Retina (tissue), 1 donor: ENCODE data around the gene CPN2.

ENCODE experiments used
- DNase-seq: peaks from one replicate; pipeline ENCODE4 v3.0.0-alpha.2; 2016

CPN2 gene

DNA sequence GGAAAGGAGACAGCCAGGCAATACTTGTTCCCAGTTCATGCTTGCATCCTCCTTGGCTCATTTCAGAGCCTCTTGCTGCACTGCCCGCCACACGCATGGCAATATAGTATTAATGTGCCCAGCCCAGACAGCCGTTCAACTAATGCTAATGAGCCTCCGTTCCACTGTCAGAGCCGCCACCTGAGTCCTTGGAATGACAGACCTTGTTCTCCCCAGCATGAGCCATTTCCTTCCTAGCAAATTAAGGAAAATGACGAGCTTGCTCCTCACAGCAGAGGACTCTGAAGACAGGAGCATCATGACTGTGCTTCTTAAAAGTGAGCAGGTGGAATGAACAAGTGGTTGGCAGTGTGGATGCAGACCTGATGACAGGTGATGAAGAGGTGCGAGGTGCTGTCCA lies 29.2 kb upstream of the CPN2 start:
- DNase-seq, result no peak

GRCh38 chr3:194379651-194380050 lies 28.5 kb upstream of the CPN2 start:
- no peak for DNase-seq

DNA sequence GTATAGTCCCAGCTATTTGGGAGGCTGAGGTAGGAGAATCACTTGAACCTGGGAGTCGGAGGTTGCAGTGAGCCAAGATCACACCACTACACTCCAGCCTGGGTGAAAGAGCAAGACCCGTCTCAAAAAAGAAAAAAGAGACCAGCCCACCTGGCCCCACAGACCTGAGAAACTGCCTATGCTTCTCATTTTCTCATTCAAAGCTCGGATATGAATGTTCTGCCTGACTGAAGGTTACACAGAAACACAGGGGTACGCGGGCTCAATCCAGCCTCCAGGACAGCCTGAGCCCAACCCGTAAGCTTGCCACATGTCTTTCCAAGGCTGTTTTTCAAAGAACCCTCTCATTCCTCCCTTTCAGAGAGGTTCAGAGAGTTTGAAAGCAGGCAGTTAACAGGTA lies 28.1 kb upstream of the CPN2 start:
- DNase-seq, result no peak

DNA sequence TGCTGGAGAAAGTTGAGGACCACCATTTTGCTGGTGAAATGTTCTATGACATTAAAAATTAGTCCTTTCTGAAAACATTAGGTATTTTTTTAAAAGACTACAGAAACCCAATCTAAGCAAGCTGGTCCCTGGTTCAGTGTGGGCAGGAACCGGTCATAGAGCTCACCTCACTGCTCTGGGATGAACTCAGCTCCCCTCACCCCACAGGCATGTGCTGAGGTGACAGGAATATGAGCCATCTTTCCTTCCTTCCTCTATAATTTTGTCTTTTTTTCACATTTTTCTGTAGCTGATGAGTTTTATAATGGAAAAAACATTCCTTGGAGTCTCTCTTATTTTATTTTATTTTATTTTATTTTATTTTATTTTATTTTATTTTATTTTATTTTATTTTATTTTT lies 26.6 kb upstream of the CPN2 start:
- no peak for DNase-seq

DNA sequence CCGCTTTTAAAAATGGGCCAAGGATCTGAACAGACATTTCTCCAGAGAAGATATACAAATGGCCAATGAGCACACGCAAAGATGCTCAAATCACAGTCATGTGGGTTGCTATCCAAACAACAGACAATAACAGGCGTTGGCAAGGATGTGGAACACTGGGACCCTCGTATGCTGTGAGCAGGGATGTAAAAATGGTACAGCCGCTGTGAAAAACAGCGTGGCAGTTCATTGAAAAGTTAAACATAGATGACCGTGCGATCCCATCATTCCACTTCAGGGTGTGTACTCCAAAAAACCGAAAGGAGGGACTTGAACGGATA lies 25.1 kb upstream of the CPN2 start:
- no peak for DNase-seq

- peak; percentile 46 for DNase-seq
Measured at GRCh38 chr3:194375473-194376240, 24.5 kb upstream of the CPN2 start.

- no peak for DNase-seq
Measured at GRCh38 chr3:194374935-194375334, 23.8 kb upstream of the CPN2 start.

GRCh38 chr3:194373899-194374298 lies 22.8 kb upstream of the CPN2 start:
- no peak for DNase-seq

DNA sequence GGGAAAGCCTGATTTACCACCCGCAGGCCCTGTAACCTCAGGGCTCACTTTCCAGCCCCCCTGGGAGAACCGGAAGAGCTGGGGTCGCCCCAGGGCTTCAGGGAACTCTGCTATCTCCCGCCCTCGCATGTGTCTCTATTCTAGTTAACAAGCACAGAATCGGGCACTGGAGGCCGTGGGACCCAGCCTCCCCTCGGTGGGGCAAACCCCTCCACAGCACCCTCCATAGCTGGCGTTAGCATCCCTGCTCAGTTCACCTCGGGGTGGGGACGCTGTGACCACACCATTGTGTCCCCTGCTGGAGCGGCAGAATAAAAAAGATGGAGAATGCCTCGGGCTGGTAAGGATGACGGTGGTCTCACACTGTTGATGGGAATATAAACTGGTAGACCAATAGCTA lies 21.9 kb upstream of the CPN2 start:
- no peak for DNase-seq

- DNase-seq, result no peak
Measured at GRCh38 chr3:194370753-194371152, 19.6 kb upstream of the CPN2 start.

- no peak for DNase-seq
Measured at GRCh38 chr3:194369522-194370279, 18.6 kb upstream of the CPN2 start, which contains the start of gene LRRC15. LRRC15 (minus strand) TSS chr3:194369743; CDS start chr3:194361043, 8,700 bp downstream.

- no peak for DNase-seq
Measured at GRCh38 chr3:194368918-194369317, 17.8 kb upstream of the CPN2 start.

DNA sequence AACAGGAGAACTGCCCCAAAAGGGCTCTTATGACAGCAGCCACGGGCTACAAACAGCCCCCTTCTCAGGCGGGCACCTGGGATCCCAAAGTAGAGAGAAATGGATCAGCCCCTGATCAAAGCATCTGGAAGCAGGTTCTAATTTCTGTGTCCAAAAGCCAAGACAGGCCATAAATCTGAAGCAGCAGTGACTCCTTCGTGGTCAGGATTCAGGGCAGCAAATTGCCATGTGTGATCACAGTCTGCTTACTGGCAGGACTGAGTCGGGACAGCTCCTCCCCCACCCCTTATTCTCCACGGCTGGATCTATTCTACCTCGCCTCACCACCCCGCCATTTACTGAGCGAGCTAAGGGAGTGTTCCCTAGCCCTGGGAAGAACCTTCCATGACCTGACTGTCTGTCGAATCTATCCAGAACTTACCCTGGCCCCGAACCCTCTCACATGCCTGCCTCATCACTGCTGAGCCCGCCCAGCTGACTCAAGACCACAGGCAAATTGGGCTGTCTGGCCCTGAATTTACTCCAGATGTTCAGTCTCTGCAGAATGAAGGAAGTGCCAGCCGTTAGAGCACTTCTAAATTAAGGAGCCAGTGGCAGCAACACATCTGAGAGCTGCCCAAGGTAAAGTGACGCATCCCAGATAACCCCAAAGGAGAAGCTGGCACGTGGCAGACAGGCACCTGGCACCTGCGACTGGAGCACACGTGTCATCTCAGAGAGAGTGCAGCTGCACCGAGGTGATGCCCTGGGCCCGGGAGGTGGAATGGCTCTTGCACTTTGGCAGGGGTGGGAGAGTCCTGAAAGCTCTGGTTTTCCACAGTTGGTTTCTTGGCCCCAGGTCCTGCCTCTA lies 17.1 kb upstream of the CPN2 start:
- DNase-seq, result no peak

- no peak for DNase-seq
Measured at GRCh38 chr3:194365978-194366490, 14.9 kb upstream of the CPN2 start.

GRCh38 chr3:194365526-194365925 lies 14.4 kb upstream of the CPN2 start:
- no peak for DNase-seq

DNA sequence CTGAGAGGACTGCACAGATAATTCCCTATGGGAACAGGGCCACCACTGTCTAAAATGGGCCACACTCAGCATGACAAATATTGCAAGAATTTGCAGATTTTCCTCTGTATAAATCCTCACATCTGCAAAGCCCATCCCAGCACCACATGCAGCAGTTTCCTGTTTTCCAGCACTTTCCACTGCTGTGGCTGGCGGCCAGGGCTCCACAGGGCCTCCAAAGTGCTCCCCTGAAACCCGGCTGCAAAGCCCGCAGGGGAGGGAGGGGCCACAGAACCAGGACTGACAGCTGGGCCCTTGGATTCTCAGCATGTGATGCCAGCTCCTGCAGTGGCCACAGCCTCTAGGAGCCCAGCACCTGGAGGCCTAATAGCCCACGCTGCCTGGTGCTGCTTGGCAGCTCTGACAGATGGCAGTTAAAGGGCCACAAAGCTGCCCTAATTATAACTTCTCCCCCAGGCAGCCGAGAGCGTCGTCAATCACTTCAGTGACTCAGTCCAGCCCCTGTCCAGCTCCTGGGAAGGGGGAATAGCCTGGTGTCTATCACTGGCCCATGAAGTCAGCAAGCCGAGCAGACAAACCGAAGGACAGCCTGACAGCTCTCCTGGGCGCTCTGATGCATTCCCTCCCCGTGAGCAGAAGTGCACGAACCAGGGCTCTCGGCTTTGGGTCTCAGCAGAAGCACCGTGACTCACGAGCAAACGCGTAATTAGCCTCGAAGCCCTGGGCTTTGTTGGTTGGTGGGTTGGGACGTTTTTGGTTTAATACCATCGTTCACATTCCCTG lies 13.7 kb upstream of the CPN2 start:
- DNase-seq, result peak; percentile 58

DNA sequence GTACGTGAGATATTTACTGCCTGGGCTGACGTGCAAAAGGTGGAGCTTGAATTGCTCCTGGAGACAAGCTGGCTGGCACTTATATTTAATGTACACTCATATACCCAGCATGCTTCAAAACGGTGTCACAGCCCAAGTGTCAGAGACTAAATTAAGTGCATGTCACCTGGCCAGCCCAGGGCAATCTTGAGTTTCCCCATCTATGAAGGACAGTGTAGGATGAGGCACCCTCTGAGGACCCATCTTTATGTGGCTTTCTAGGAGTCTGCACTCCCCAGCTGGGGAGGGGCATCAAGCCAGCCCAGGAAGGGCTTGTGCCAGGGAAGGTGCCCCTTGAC lies 13.2 kb upstream of the CPN2 start:
- no peak for DNase-seq

DNA sequence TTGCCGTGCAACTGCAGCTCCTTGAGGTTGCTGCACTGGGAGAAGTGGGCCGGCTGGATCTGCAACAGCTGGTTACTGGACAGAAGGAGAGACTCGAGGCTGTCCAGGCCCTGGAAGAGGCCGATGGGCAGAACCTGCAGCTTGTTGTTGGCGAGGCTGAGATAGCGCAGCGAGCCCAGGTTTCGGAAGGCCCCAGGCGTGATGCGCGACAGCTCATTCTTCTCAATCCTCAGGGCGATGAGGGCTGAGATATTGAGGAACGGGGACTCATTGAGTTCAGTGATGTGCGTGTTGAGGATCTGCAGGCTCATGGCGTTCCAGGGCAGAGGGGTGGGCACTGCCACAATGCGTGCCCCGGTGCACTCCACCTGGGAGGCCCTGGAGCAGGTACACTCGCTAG lies 9.4 kb upstream of the CPN2 start:
- DNase-seq, result no peak

DNA sequence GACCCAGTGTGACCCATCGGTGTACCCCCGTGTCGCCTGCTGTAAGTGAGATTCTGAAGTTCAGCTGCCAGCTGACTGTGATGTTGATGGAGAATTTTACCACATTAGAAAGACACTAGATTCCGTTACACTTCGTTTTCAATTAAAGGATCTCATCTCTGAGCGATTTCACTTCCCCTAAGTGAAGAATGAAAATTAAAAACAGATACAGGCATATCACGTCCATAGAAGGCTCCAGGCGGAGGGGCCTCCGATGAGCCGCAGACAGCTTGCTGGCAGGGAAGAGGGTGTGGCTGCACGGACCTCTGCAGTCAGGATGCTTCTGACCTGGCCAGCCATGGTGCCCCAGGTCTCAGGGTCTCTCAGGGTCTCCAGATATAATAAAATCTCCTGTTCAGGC lies 6.6 kb upstream of the CPN2 start:
- no peak for DNase-seq

DNA sequence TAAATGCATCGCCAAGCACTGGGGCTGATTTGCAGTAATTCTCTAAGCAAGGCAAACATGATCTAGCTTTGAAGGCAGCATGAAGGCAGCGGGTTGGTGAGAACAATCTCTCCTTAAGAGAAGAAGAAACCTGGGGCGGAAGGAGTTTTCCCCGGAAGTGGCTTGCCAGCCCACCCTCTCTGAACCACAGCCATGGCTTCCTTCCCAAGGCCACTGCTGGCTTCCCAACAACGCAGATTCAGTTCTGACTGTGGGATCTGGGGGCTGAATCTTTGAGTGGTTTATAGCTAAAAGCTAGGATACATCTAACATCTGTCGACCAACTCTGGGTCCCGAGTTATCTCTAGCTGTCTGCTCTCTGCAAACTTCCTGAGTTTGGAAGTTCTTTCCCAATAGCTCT lies 4.3 kb upstream of the CPN2 start:
- no peak for DNase-seq

DNA sequence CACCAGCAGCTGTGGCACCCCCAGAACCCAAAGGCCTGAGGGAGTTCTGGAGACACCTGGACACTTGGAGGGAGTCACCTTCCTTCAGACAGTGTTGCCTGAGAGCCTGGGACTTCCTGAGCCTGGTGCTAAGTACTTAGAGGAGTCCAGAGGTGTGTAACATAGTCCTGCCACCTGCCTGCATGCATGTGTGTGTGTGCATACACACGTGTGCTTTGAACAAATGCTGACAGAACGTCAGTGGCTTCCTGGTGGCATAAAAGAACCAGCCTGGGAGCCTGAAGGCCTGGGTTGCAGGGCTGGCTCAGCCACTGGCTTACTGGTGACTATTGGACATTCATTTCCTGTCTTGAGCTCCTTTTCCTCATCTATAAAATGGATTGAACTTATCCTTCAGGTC lies 3.2 kb upstream of the CPN2 start:
- no peak for DNase-seq

DNA sequence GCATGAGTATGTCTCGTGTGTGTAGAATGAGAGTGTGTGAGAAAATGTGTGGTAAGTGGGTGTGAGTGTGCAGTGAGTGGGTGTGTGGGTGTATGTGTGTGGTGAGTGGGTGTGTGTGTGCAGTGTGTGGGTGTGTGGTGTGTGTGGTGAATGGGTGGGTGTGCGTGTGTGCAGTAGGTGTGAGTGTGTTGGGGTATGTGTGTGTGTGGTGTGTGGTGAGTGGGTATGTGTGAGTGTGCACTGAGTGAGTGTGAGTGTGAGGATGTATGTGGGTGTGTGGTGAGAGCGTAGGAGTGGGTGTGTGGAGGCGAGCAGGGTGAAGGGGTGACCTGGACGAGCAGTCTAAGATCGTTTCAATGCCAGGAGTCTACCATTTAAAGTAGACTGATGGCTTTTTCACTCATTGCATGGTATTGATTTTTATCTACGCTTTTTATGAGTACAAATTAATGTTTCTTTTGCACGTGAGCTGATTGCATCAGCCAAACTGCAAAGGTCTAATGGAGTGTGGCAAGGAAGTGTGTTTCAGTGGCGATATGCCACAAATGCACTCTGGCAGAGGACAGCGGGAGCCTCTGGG lies 1.6 kb upstream of the CPN2 start:
- no peak for DNase-seq
